ENCODE data around the gene RASSF7.

The RASSF7 gene

DNA sequence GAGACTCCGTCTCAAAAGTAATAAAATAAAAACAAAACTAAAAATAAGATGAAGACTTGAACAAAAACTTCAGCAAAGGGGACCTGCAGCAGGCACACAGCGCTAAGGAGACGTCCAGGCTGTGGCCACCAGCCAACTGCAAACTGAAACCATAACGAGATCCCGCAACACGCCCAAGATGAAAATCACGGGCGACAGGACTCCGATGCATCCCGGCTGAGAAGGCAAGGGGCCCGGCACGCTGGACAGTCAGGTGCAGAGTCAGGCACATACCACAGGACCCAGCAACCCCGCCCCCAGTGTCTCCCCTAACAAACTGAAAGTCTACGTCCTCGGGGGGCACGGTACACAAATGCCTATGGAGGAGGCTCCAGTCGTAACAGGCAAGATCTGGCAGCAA lies 34.6 kb upstream of the RASSF7 start:
- Histone ChIP-seq H2AFZ (ENCODE audit: low read length) (no peak overlapping the region), H3F3A (ENCODE audit: insufficient read depth, low read length) (no peaks in the 10 kb centered on the region), H3K9me3 (ENCODE audit: low read length) (no peaks in the 10 kb centered on the region), H3K4me2 (ENCODE audit: low read length) (no peak overlapping the region), H3K79me2 (ENCODE audit: insufficient read depth, low read length) (no peaks in the 10 kb centered on the region), H3K27me3 (ENCODE audit: insufficient read depth, low read length) (no peaks in the 10 kb centered on the region), H3K9me2 (ENCODE audit: low read depth, low read length) (no peaks in the 10 kb centered on the region), H3K4me1 (ENCODE audit: insufficient read depth, low read length, severe bottlenecking) (no peaks in the 10 kb centered on the region), H3K4me3 (ENCODE audit: low read depth, low read length, poor library complexity, severe bottlenecking) (no peak overlapping the region), H4K20me1 (ENCODE audit: insufficient read depth, low read length) (no peaks in the 10 kb centered on the region), H3K27ac (ENCODE audit: low read depth, low read length, poor library complexity, severe bottlenecking) (no peak overlapping the region), H3K9ac (ENCODE audit: low read length) (no peak overlapping the region), H3K36me3 (ENCODE audit: insufficient read depth, low read length) (no peaks in the 10 kb centered on the region; the same call in 1 of the 2 replicates)
- TF ChIP-seq EZH2 (IDR thresholded peaks at IDR 0.05; ENCODE audit: borderline replicate concordance, low read length) = no peak
- TF ChIP-seq, protein P1, sequence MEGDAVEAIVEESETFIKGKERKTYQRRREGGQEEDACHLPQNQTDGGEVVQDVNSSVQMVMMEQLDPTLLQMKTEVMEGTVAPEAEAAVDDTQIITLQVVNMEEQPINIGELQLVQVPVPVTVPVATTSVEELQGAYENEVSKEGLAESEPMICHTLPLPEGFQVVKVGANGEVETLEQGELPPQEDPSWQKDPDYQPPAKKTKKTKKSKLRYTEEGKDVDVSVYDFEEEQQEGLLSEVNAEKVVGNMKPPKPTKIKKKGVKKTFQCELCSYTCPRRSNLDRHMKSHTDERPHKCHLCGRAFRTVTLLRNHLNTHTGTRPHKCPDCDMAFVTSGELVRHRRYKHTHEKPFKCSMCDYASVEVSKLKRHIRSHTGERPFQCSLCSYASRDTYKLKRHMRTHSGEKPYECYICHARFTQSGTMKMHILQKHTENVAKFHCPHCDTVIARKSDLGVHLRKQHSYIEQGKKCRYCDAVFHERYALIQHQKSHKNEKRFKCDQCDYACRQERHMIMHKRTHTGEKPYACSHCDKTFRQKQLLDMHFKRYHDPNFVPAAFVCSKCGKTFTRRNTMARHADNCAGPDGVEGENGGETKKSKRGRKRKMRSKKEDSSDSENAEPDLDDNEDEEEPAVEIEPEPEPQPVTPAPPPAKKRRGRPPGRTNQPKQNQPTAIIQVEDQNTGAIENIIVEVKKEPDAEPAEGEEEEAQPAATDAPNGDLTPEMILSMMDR (IDR thresholded peaks at IDR 0.05; ENCODE audit: low read length) = no peak

DNA sequence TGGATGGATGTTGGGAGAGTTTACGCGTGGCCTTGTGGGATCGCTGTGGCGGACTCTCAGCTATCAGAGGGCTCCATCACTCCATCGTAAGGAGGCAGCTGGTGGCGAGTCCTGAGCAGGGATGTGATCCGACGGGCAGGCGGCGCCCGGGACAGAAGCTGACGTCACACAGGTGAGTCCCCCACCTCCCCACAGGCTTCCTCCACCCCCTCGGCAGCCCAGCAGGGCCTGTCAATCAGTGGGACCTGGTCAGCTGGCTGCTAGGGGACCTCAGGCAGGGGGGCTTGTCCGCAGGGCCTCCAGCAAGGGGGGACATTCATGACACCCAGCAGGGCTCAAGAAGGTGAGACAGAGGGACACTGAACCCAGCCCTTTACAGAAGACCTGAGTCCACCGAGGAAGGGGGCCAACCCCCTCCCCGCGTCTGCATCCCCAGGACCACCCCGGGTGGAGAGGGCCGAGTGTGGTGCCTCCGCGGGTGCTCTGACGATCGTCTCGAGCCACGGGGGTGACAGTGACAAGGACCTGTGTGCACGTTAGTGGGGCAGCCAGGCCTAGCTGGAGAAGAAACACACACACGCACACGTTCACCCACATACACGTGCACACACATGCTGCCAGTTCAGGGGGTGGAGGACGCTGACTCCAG lies 32.5 kb upstream of the RASSF7 start:
- H3K9me3 ChIP-seq (ENCODE audit: low read length) = no peaks in the 10 kb centered on the region
- H3K9me2 ChIP-seq (ENCODE audit: low read depth, low read length) = no peaks in the 10 kb centered on the region
- no peak overlapping the region for H2AFZ ChIP-seq (ENCODE audit: low read length)
- no peak overlapping the region for H3K4me2 ChIP-seq (ENCODE audit: low read length)
- H3F3A ChIP-seq (ENCODE audit: insufficient read depth, low read length) = no peaks in the 10 kb centered on the region
- H3K27me3 ChIP-seq (ENCODE audit: insufficient read depth, low read length) = no peaks in the 10 kb centered on the region
- no peaks in the 10 kb centered on the region for H3K4me1 ChIP-seq (ENCODE audit: insufficient read depth, low read length, severe bottlenecking)
- H3K9ac ChIP-seq (ENCODE audit: low read length) = no peak overlapping the region
- no peak overlapping the region for H3K4me3 ChIP-seq (ENCODE audit: low read depth, low read length, poor library complexity, severe bottlenecking)
- no peaks in the 10 kb centered on the region for H3K79me2 ChIP-seq (ENCODE audit: insufficient read depth, low read length)
- H3K27ac ChIP-seq (ENCODE audit: low read depth, low read length, poor library complexity, severe bottlenecking) = no peak overlapping the region
- TF ChIP-seq, protein P1 (IDR thresholded peaks at IDR 0.05; ENCODE audit: low read length) = no peak
- TF ChIP-seq EZH2 (IDR thresholded peaks at IDR 0.05; ENCODE audit: borderline replicate concordance, low read length) = no peak
- no peaks in the 10 kb centered on the region for H4K20me1 ChIP-seq (ENCODE audit: insufficient read depth, low read length)
- peaks cover 16% of the 10 kb centered on the region for H3K36me3 ChIP-seq (ENCODE audit: insufficient read depth, low read length)

DNA sequence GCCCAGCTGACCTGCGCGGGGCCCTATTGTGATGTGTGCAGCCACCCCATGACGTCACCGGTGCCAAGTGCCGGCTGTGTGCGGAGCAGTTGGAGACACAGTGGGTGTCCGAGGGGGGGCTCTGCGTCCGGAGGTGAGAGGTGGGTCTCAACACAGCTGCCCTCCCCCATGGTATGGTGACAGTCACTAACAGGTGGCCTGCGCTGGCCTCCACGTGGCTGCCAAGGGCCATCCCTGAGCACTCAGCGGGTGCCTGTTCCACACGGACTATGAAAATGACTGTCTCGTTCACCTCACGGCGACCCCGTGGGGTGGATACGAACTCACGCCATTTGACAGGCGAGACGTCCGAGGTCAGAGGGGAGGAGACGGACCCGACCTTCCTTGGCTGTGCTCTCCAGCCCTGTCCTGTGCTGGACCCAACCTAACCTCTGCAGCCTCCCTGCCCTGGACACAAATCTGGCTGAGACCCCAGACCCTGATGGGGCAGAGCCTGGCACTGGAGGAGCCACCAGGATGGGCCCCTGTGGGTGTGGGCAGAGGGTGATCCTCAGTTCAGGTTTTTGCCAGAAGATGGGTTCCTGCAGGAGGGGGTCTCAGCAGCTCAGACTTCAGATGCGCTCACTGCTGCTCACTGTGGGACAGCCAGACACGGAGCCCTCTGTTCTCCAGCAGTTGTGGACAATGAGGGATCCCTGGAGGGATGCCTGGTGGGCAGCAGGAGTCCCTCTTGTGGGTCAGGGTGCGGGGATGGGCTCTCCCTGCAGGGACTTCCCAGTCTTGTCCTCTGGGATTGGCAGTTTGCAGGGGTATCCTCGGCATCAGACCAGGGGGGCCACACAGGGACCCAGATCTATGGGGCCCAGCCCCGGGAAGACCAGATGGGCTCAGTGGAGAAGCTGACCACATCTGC lies 31.7 kb upstream of the RASSF7 start:
- Histone ChIP-seq H3K79me2 (ENCODE audit: insufficient read depth, low read length) (no peaks in the 10 kb centered on the region), H3K4me2 (ENCODE audit: low read length) (no peak overlapping the region), H3K36me3 (ENCODE audit: insufficient read depth, low read length) (peaks cover 16% of the 10 kb centered on the region), H2AFZ (ENCODE audit: low read length) (no peak overlapping the region), H3K27me3 (ENCODE audit: insufficient read depth, low read length) (no peaks in the 10 kb centered on the region), H3K9ac (ENCODE audit: low read length) (no peak overlapping the region), H3K27ac (ENCODE audit: low read depth, low read length, poor library complexity, severe bottlenecking) (no peak overlapping the region), H3K9me3 (ENCODE audit: low read length) (no peaks in the 10 kb centered on the region), H3K4me3 (ENCODE audit: low read depth, low read length, poor library complexity, severe bottlenecking) (no peak overlapping the region), H3K4me1 (ENCODE audit: insufficient read depth, low read length, severe bottlenecking) (peaks cover under 1% of the 10 kb centered on the region), H4K20me1 (ENCODE audit: insufficient read depth, low read length) (no peaks in the 10 kb centered on the region), H3K9me2 (ENCODE audit: low read depth, low read length) (no peaks in the 10 kb centered on the region), H3F3A (ENCODE audit: insufficient read depth, low read length) (no peaks in the 10 kb centered on the region)
- TF ChIP-seq, protein P1 (IDR thresholded peaks at IDR 0.05; ENCODE audit: low read length) = no peak
- TF ChIP-seq EZH2 (IDR thresholded peaks at IDR 0.05; ENCODE audit: borderline replicate concordance, low read length) = no peak
